Lung (tissue), 12 donors: ENCODE measurements around the gene ADCY3. TPM values are rescaled to one million over a fixed set of nuclear protein-coding genes. Genes with fewer than 3 reads are reported as not detected.
A peak's percentile ranks its signal among the peaks of the same experiment; 100 is the strongest.

Source experiments
- ATAC-seq: fragments of 200-7000 bp; cut with Tn5 transposase; one replicate; pipeline ENCODE4 v1.9.1; 2020; ENCODE audit warnings: moderate number of reproducible peaks; ENCODE audit not compliant: insufficient read depth, low FRiP score
- DNase-seq, 3 donors: peaks; one replicate each; pipeline ENCODE4 v3.0.0-alpha.2; 2013 to 2017
- H3K27ac ChIP-seq, 2 donors: one replicate each; pipeline ENCODE4 v1.5.1; 2013; ENCODE audit warnings: mild to moderate bottlenecking in 2 of 2, moderate library complexity in 2 of 2, control low read depth in 1 of 2, inconsistent platforms in 1 of 2, low read depth in 1 of 2, low read length in 1 of 2
- H3K27me3 ChIP-seq, 3 donors: one replicate each; pipeline ENCODE4 v1.5.1; 2013; ENCODE audit warnings: low read length in 2 of 3; ENCODE audit not compliant: control insufficient read depth in 3 of 3, insufficient read depth in 3 of 3
- H3K36me3 ChIP-seq, 4 donors: one replicate each; pipeline ENCODE4 v1.5.1; 2013; ENCODE audit warnings: low read length in 4 of 4, mild to moderate bottlenecking in 1 of 4, moderate library complexity in 1 of 4; ENCODE audit not compliant: control insufficient read depth in 4 of 4, insufficient read depth in 4 of 4
- H3K4me1 ChIP-seq, 5 donors: one replicate each; pipeline ENCODE4 v1.5.1; 2013; ENCODE audit warnings: low read length in 5 of 5, mild to moderate bottlenecking in 2 of 5, moderate library complexity in 1 of 5; ENCODE audit not compliant: control insufficient read depth in 5 of 5, insufficient read depth in 5 of 5
- H3K4me3 ChIP-seq: one replicate; pipeline ENCODE4 v1.5.1; 2013; ENCODE audit warnings: mild to moderate bottlenecking, control low read depth, moderate library complexity
- H3K9ac ChIP-seq, 2 donors: one replicate each; pipeline ENCODE4 v1.5.1; 2013; ENCODE audit warnings: low read length in 2 of 2, control low read depth in 1 of 2; ENCODE audit not compliant: insufficient read depth in 1 of 2
- H3K9me3 ChIP-seq, 4 donors: one replicate each; pipeline ENCODE4 v1.5.1; 2013; ENCODE audit warnings: low read length in 3 of 4, mild to moderate bottlenecking in 1 of 4, moderate library complexity in 1 of 4; ENCODE audit not compliant: control insufficient read depth in 4 of 4, insufficient read depth in 3 of 4
- WGBS, 2 donors: extraction: QIAGEN DNeasy Blood & Tissue Kit; methylation state at CpG; one replicate each; pipeline ENCODE4 v1.1.7; 2013; 5-methylcytosine and 5-hydroxymethylcytosine counted together
- polyA plus RNA-seq, 2 donors: library from polyadenylated mRNA; stranded (reverse); fragments of 200-250 nt; gene quantifications; one replicate each; pipeline ENCODE4 v1.2.1, GENCODE V29; 2013
- total RNA-seq, 2 donors: library from RNA; depleted of rRNA in 1 of 2; stranded (reverse); fragments of >200 nt in 1 of 2; gene quantifications; one replicate each; pipeline ENCODE4 v1.2.1, GENCODE V29; 2014 to 2021
- TF ChIP-seq, protein P1 (sequence below): IDR thresholded peaks from 2 replicates; pipeline ENCODE4 v1.5.1; 2012; ENCODE audit warnings: mild to moderate bottlenecking; ENCODE audit errors: control extremely low read depth, extremely low read depth
- donor health status: control.
- donor health status: control.
- donor health status: Bipolar disorder and iron deficiency.
- donor health status: healthy.
- donor health status: DM: yes; HTN: yes; CAD: no.

ADCY3 gene
- total and polyA plus RNA-seq, 4 donors: 27.9 to 74.8 (median 45.8) TPM

DNA sequence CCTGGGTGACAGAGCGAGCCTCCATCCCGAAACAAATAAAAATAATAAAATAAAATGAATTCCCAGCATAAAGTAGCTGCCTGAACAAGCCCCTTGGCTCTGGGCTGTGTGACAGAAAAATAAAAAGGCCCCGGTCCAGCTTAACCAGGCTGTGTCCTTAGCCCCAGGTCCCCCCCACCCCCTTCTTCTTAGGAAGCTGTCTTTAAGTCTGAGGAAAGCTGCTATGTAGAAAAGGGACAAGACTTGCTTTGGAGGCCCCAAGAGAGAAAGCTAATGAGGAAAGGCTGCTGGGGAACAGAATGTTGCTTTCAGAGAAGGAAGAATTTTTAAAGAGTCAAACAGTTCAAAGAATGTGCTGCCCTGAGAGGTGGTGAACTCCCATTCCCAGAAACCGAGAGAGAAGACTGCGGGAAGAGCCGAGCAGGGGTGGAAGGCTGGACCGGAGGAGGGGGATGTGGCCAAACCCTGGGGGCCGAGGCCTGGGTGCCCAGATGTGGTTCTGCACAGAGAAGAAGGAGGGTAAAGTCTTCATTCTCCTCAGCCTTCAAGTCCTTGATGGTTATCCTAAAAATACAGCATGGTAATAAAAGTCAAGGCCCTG, 64.9 kb downstream of the ADCY3 start:
- Histone ChIP-seq H3K4me1 (peaks cover 0 to 10% (median 0%) of the 10 kb centered on the region in 5 donors), H3K9ac (no peak overlapping the region), H3K36me3 (no peaks in the 10 kb centered on the region), H3K4me3 (no peak overlapping the region), H3K27me3 (no peaks in the 10 kb centered on the region), H3K9me3 (no peaks in the 10 kb centered on the region), H3K27ac (peak overlapping the region in 1 of 2 donors; percentile 27)
- WGBS, 2 donors: 90 to 93% methylated on average over 8 of the region's 8 CpGs
- TF ChIP-seq, protein P1, sequence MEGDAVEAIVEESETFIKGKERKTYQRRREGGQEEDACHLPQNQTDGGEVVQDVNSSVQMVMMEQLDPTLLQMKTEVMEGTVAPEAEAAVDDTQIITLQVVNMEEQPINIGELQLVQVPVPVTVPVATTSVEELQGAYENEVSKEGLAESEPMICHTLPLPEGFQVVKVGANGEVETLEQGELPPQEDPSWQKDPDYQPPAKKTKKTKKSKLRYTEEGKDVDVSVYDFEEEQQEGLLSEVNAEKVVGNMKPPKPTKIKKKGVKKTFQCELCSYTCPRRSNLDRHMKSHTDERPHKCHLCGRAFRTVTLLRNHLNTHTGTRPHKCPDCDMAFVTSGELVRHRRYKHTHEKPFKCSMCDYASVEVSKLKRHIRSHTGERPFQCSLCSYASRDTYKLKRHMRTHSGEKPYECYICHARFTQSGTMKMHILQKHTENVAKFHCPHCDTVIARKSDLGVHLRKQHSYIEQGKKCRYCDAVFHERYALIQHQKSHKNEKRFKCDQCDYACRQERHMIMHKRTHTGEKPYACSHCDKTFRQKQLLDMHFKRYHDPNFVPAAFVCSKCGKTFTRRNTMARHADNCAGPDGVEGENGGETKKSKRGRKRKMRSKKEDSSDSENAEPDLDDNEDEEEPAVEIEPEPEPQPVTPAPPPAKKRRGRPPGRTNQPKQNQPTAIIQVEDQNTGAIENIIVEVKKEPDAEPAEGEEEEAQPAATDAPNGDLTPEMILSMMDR: no peak
- DNase-seq (no peak), ATAC-seq (no peak)

DNA sequence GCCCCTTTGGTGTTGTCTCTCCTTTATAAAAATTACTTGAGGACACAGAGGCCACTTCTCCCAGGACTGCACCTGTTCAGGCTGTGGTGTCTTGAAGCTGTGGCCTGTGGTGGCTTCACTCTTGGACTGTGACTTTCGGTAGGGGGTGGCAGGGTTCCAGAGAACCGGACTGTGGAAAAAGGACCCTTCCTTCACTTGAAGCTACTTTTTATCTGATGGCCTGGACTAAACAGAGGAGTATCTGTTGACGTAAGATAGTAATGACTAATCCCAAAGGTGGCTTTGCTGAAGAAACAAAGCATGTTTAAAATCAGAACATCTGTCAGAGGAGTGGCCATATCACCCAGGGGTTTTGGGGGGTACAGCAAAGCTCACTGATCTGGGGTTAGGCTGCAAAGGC, 66.0 kb downstream of the ADCY3 start:
- no peak for DNase-seq

DNA sequence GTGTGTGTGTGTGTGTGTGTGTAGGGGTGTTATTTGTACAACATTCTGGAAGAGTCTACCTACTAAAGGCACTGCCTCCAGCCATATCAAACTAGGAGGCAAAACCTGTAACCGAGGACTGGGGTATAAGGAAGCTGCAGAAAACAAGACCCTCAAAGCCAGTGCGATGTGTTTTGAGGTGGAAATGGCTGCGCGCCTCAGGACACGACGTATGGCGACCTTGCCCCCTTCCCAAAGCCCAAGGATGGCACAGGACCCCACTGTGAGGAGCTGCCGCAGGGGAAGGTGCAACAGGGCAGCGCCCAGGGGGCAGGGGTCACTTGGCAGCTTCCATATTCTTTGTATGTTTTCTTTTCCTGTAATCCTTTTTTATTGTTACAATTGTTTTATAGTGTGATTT, 67.0 kb downstream of the ADCY3 start:
- no peaks in the 10 kb centered on the region for H3K27me3 ChIP-seq
- H3K9me3 ChIP-seq: peaks cover 0 to 5% (median 0%) of the 10 kb centered on the region in 4 donors
- no peak for ATAC-seq
- H3K9ac ChIP-seq: no peak overlapping the region
- no peaks in the 10 kb centered on the region for H3K36me3 ChIP-seq
- DNase-seq: no peak
- H3K4me1 ChIP-seq: peaks cover 0 to 10% (median 0%) of the 10 kb centered on the region in 5 donors
- TF ChIP-seq, protein P1: no peak
- H3K4me3 ChIP-seq: no peak overlapping the region
- H3K27ac ChIP-seq: no peak overlapping the region
- 96 to 97% methylated on average over 9 of the region's 9 CpGs for WGBS, 2 donors

More for the DNA sequence above, 66.0 kb downstream of the ADCY3 start:
- no peaks in the 10 kb centered on the region for H3K9me3 ChIP-seq
- TF ChIP-seq, protein P1: no peak
- no peak overlapping the region for H3K27ac ChIP-seq
- peaks cover 0 to 10% (median 0%) of the 10 kb centered on the region in 5 donors for H3K4me1 ChIP-seq
- H3K9ac ChIP-seq: no peak overlapping the region
- no peaks in the 10 kb centered on the region for H3K36me3 ChIP-seq
- no peak for ATAC-seq
- 87 to 93% methylated on average over 3 of the region's 3 CpGs for WGBS, 2 donors
- H3K4me3 ChIP-seq: no peak overlapping the region
- H3K27me3 ChIP-seq: no peaks in the 10 kb centered on the region
